ENCODE measurements around the gene GABRP. TPM values are rescaled to one million over a fixed set of nuclear protein-coding genes. Genes with fewer than 3 reads are reported as not detected.

GABRP gene
- total and polyA plus RNA-seq, 8 donors, result 0.07 to 4.0 (median 0.23) TPM; not detected in 1

DNA sequence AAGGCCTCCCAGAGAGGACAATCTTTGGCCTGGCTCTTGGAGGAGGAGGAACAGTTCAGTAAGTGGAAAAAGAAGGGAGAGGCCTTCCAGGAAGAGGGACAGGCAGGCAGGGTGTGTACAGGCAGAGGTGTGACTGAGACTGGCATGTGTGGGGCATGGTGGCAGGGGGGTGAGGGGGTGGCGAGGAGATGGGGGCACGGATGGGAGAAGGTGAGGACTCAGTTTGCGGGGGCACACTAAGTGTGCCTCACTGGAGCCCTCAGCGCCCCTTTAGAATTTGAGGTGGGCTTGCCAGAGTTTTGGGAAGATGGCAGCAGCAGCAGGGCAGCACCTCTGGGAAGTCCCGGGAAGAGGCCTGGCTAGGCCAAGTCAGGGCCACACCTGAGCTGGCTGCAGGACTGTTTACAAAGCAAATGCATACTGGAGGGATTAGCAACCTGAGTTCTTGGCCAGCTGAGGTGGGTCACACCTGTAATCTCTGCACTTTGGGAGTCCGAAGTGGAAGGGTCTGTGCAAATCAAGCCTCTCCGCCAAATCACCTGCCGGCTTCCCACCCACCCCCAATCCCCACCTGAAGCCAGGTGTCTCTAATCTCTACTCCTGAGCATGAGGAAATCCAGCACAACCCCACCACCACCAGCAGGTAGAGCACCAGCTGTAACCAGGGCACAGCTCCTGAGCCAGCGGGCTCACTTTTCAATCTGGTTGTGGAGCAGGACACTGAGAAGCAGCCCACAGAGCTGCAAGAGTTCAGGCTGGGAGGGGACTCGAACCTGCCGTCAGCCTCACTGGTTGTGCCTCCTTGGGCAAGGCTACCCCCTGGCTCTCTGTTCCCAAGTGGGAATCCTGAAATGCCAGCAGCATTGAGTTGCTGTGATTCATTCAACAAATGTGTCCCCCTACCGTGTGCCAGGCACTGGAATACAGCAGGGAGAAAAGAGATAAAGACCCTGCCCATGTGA lies 10.2 kb upstream of the GABRP start:
- DNase-seq, result peak in 4 of 6 donors; percentile 65 to 88 (median 72)
- peak overlapping the region in 2 of 4 donors; percentile 37 for H3K27ac ChIP-seq
- H3K27me3 ChIP-seq, result no peaks in the 10 kb centered on the region
- ATAC-seq, result peak; percentile 83 to 94 (median 90)
- TF ChIP-seq, protein P1, sequence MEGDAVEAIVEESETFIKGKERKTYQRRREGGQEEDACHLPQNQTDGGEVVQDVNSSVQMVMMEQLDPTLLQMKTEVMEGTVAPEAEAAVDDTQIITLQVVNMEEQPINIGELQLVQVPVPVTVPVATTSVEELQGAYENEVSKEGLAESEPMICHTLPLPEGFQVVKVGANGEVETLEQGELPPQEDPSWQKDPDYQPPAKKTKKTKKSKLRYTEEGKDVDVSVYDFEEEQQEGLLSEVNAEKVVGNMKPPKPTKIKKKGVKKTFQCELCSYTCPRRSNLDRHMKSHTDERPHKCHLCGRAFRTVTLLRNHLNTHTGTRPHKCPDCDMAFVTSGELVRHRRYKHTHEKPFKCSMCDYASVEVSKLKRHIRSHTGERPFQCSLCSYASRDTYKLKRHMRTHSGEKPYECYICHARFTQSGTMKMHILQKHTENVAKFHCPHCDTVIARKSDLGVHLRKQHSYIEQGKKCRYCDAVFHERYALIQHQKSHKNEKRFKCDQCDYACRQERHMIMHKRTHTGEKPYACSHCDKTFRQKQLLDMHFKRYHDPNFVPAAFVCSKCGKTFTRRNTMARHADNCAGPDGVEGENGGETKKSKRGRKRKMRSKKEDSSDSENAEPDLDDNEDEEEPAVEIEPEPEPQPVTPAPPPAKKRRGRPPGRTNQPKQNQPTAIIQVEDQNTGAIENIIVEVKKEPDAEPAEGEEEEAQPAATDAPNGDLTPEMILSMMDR (IDR thresholded peaks at IDR 0.05), result no peak
- WGBS, 2 donors, result 61 to 77% methylated on average over 12 of the region's 12 CpGs
- no peaks in the 10 kb centered on the region for H3K36me3 ChIP-seq
- no peak for FAIRE-seq
- peaks cover 0 to 3% (median 0%) of the 10 kb centered on the region in 3 donors for H3K4me1 ChIP-seq
- intact Hi-C loops (cut with DNase I), result no loop called here
- H3K9me3 ChIP-seq, result no peaks in the 10 kb centered on the region
- no peak overlapping the region for H3K4me3 ChIP-seq

DNA sequence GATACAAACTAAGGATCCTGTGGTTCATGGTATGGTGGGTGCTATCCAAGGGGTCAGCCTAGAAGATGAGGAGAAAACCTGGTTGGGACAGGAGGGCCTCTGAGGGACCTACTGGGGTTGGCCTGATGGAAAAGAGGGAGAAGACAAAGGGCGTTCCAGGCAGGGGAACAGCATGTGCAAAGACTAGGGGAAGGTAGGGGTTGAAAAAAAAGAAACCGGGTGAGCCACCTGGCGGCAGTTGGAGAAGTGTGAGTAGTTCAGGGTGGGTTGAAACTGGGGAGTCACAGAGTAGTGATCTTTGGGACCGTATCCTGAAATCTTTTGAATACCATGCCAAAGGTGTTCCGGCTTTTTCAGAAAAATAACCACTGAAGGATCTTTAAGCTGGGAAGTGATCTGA lies 8.7 kb upstream of the GABRP start:
- Histone ChIP-seq H3K9me3 (no peaks in the 10 kb centered on the region), H3K27me3 (no peaks in the 10 kb centered on the region), H3K4me1 (peaks cover 0 to 3% (median 0%) of the 10 kb centered on the region in 3 donors), H3K27ac (no peak overlapping the region), H3K36me3 (no peaks in the 10 kb centered on the region), H3K4me3 (no peak overlapping the region)
- DNase-seq (no peak), ATAC-seq (no peak), FAIRE-seq (no peak)
- 94 to 96% methylated on average over 5 of the region's 5 CpGs for WGBS, 2 donors
- TF ChIP-seq, protein P1 (IDR thresholded peaks at IDR 0.05), result no peak
- intact Hi-C loops (cut with DNase I), result no loop called here

DNA sequence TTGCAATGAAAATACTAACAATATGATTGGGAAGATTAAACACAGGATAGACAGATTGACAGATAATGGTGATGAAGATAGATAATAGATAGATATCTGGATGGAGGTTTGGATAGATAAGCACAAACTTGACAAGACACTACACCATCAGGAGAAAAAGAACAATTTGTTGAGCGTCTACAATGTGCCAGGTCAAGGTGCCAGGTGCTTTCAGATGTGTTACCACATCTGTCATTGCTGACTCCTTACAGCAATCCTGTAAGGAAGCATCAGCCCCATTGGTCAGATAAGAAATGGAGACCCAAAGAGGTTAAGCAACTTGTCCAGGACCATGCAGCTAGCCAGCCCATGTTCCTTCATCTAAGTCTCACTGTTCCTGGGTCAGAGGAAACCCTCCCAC lies 1.6 kb upstream of the GABRP start:
- H3K27me3 ChIP-seq, result no peaks in the 10 kb centered on the region
- 92% methylated on average over 1 of the region's 1 CpG for WGBS, 2 donors
- no peak overlapping the region for H3K27ac ChIP-seq
- no peak for FAIRE-seq
- intact Hi-C loops (cut with DNase I), result loop anchor here in 1 of 3 donors (10.0 kb wide), 1 partner anchor 137 kb away; no protein-coding TSS in a partner anchor
- no peak for ATAC-seq
- DNase-seq, result no peak
- H3K36me3 ChIP-seq, result no peaks in the 10 kb centered on the region
- no peak overlapping the region for H3K4me3 ChIP-seq
- TF ChIP-seq, protein P1 (IDR thresholded peaks at IDR 0.05), result no peak
- H3K9me3 ChIP-seq, result no peaks in the 10 kb centered on the region
- peaks cover 0 to 8% (median 0%) of the 10 kb centered on the region in 3 donors for H3K4me1 ChIP-seq

DNA sequence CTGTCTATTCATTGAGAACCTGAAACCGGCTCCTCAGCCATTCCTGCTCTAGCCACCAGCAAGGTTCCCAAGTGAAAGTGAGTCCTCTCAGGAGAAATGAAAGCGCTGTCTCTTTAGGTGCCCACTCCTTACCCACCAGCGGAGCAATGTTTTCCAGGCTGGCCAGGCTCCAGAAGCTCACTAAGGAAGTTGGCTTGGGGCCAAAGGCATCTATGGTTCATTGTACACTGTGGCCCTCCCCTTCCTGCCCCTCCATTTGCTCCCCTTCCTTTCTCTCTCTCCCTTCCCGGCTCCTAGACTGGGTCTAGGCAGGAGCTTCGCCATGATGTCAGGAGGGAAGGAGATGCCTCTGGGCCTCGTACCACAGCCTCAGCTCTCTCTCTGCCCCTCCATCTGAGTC lies 1.1 kb upstream of the GABRP start:
- Histone ChIP-seq H3K36me3 (no peaks in the 10 kb centered on the region), H3K4me1 (peaks cover 0 to 8% (median 0%) of the 10 kb centered on the region in 3 donors), H3K4me3 (no peak overlapping the region), H3K27me3 (no peaks in the 10 kb centered on the region), H3K27ac (no peak overlapping the region), H3K9me3 (no peaks in the 10 kb centered on the region)
- WGBS, 2 donors, result 70 to 73% methylated on average over 6 of the region's 6 CpGs
- intact Hi-C loops (cut with DNase I), result loop anchor here in 1 of 3 donors (10.0 kb wide), 1 partner anchor 138 kb away; no protein-coding TSS in a partner anchor
- FAIRE-seq (no peak), DNase-seq (peak in 2 of 6 donors; percentile 34 to 44), ATAC-seq (peak in 3 of 4 donors; percentile 53 to 56 (median 54))
- TF ChIP-seq, protein P1 (IDR thresholded peaks at IDR 0.05), result no peak

Data from pancreas (tissue), 10 donors.